GM18517 (cell line): ENCODE measurements around the gene SURF4.
"Not testable (repeated sequence)": the region's sequence is repeated elsewhere in the genome, so short reads cannot be mapped to it uniquely, and the experiment has no call there.

Experiments used
- ATAC-seq: cut with Tn5 transposase; IDR thresholded peaks from one replicate; pipeline ENCODE4 v1.9.1; 2021; ENCODE audit warnings: mild to moderate bottlenecking, moderate library complexity; ENCODE audit not compliant: unreplicated experiment

Gene SURF4

DNA sequence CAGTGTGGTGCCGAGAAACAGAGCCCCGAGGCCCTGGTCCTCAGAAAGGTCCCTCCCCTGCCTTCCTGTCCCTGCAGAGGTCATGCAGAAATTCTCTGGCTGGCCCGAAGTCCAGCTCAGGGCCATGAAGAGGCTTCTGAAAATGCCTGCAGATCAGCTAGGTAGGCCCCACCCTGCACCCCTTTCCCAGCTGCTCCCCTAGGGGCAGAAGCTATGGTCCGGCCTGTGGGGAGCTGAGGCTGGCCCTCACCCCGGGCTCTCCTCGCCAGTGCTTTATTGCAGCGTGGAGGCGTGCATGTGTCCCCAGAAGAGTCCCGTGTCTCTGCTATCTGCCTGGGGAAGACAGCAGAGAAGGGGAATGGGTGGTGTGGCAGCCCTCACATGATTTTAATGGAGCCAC, 22.0 kb upstream of the SURF4 start:
- ATAC-seq = no peak

DNA sequence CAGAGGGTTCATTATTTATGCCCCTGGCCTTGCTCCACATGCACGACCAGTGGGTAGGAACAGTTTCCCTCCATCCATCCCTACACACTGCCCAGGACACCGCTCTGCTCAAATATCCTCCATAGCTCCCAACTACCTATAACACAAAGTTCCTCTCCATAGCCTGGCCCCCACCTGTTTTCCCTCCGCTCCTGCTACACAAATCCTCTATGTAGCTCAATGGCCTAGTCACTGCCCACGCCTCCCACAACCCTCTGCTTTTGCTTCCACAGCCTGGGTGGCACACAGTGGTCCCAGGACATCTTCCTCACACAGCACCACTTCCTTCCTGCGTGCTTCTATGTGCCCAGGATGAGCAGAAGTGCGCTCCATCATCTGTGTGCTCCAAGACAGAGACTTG, 21.5 kb upstream of the SURF4 start:
- ATAC-seq = no peak

DNA sequence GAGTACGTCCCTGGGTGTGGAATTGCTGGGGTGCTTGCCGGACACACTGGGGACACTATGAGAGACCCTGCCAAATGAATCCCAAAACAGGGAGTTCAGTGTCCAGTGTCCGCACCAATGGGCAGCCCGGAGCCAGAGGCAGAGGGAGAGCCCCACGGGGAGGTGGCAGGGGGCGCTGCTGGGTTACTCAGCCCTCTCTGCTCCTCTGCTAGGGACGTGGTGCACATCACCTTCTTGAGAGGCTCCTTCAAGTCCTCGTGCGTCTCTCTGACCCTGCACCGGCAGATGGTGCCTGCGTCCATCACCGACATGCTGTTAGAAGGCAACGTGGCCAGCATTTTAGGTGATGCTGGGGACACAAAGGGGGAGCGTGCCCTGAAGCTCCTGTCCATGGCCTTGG, 21.1 kb upstream of the SURF4 start:
- ATAC-seq = no peak

GRCh38 chr9:133394687-133395271, 18.9 kb upstream of the SURF4 start:
- no peak for ATAC-seq

DNA sequence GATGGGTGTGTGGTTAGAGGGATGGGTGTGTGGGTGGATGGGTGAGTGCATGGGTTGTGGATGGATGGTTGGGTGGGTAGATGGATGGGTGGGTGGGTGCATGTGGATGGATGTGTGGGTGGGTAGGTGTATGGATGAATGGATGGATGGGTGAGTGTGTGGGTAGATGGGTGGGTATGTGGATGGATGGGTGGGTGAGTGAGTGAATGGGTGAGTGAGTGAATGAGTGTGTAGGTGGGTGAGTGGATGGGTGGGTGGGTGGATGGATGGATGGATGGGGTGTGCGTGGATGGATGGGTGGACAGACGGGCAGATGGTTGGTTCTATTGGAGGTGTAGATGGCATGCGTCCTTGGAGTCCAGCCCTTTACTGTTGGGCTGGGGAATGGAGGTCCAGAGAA, 17.5 kb upstream of the SURF4 start:
- ATAC-seq = no peak

DNA sequence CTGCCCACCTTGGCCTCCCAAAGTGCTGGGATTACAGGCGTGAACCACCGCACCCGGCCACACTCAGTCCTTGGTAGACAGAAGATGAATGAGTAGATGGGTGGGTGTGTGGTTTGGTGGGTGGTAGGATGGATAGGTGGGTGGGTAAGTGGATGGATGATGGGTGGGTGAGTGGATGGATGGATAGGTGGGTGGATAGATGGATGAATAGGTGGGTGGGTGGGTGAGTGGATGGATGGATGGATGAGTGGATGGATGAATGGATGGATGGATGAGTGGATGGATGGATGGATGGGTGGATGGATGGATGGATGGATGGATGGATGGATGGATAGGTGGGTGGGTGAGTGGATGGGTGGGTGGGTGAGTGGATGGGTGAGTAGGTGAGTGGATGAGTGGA, 16.4 kb upstream of the SURF4 start:
- not testable (repeated sequence) for ATAC-seq

GRCh38 chr9:133391449-133391848, 15.6 kb upstream of the SURF4 start:
- not testable (repeated sequence) for ATAC-seq

DNA sequence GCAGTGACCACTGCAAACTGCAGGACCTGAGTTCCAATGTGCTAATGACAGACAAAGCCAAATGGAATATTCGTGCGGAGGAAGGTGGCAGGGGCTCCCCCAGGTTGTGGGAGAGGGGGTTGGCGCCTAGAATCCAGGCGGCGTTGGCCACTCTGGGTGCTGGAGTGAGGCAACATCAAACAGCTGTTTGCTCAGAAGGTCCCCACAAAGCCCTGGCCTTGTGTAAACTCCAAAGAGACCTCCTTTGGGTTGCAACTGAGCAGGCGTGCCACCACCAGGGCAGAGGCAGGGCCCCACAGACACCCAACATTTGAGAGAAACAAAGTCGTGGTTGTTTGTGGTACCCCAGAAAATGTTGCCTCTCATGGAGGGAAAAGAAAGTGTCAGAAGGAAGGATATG, 14.9 kb upstream of the SURF4 start:
- ATAC-seq = no peak

DNA sequence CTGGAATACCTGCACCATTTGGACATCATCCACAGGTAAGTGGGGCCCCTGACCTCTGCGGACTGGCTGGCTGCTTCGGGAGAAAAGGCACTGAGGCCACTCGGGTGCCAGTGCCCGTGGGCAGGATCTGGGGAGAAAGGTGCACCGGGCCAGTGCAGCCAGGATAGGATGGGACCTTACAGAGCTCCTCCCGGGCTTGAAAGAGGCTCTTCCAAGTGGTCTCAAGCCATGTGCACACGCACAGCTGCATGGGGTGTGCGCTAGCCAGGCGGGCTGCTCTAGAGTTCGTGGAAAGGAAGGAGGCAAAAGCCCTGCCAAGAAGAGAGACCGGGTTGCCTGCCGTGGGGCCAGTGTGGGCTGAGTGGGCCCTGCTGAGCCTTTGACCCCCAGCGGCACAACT, 13.7 kb upstream of the SURF4 start:
- no peak for ATAC-seq

GRCh38 chr9:133389025-133389557, 13.2 kb upstream of the SURF4 start:
- no peak for ATAC-seq

GRCh38 chr9:133387680-133388079, 11.8 kb upstream of the SURF4 start:
- no peak for ATAC-seq

GRCh38 chr9:133386338-133386737, 10.5 kb upstream of the SURF4 start:
- ATAC-seq = no peak

DNA sequence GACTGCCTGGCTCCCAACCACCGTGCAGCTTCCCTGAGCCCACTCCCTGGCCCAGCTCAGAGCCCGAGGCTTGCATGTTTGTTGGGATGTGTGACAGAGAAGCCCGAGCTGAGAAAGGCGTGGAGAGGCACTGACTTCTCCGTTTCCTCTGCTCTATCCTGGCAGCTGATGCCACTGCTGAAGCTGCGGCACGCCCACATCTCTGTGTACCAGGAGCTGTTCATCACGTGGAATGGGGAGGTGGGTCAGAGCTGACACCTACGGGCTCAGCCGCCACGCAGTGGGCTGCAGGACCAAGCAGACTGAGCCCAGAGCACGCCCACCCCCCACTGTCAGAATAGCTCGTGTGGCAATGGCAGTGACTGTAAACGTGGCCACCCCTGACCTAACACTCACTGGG, 9.6 kb upstream of the SURF4 start:
- ATAC-seq = no peak

DNA sequence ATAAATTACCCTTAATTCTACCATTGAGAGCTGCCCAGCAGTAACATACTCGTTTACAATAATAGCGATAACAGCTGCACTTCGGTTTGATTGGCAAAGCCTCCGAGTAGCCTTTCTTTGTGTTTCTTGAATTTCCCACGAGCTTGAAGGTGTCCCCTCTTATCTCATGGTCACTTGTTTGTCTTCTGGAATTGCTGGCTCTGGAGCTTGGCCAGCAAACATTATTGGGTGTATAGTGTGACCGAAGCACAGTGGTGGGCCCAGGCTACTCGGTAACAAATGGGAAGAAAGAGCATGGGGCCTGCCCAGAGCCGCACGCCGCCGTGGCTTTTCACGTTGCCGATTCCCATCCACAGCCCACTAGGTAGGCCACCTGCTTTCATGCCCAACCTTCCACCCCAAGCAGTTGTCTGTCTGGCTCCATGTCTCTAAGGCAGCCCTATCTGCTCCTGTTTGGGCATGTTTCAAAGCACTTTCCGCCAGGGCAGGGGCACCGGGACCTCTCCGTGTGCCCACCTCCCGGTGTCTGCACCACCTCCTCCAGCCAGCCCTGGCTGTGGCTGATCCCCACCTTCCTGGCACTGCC, 9.0 kb upstream of the SURF4 start:
- ATAC-seq = no peak

GRCh38 chr9:133383438-133383837, 7.6 kb upstream of the SURF4 start:
- ATAC-seq = no peak

DNA sequence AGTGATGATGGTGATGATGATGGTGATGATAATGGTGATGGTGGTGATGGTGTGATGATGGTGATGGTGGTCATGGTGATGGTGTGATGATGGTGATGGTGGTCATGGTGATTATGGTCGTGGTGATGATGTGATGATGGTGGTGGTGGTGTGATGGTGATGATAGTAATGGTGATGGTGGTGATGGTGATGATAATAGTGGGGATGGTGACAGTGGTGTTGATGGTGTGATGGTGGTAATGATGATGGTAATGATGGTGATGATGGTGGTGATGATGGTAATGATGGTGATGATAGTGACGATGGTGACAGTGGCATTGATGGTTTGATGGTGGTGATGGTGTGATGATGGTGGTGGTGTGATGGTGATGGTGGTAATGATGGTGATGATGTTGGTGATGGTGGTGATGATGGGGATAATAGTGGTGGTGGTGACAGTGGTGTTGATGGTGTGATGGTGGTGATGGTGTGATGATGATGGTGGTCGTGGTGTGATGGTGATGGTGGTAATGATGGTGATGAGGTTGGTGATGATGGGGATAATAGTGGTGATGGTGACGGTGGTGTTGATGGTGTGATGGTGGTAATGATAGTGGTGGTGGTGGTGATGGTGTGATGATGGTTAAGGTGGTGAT, 6.8 kb upstream of the SURF4 start:
- no peak for ATAC-seq

- no peak for ATAC-seq
Measured at GRCh38 chr9:133380734-133381133, 4.9 kb upstream of the SURF4 start.

GRCh38 chr9:133379153-133380086, 3.6 kb upstream of the SURF4 start:
- no peak for ATAC-seq

- no peak for ATAC-seq
Measured at GRCh38 chr9:133378408-133378962, 2.6 kb upstream of the SURF4 start.

DNA sequence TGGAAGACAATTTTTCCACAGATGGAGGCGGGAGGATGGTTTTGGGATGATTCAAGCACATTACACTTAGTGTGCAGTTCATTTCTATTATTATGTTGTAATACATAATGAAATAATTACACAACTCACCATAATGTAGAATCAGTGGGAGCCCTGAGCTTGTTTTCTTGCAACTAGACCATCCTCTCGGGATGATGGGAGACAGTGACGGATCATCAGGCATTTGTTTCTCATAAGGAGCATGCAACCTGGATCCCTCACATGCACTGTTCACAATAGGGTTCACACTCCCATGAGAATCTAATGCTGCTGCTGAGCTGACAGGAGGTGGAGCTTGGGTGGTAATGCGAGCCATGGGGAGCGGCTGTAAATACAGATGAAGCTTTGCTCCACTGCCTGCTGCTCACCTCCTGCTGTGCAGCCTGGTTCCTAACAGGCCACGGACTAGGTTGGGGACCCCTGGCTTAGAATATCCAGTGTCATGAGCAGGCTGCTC, 1.9 kb upstream of the SURF4 start:
- no peak for ATAC-seq

DNA sequence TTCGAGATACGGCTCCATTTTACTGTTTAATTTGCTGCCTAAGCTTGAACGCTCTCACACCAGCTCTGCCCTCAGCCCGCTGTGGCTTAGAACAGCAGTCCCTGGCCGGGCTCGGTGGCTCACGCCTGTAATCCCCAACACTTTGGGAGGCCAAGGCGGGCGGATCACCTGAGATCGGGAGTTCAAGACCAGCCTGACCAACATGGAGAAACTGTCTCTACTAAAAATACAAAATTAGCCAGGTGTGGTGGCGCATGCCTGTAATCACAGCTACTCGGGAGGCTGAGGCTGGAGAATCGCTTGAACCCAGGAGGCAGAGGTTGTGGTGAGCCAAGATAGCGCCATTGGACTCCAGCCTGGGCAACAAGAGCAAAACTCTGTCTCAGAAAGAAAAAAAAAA, 1.4 kb upstream of the SURF4 start:
- ATAC-seq = not testable (repeated sequence)
